Stimulated activated CD4-positive, alpha-beta T cell treated with anti-CD3 and anti-CD28 coated beads, Interleukin-4, amount 100 ng/mL, for 1 hour (primary cell): ENCODE data around the gene OR2G6.
"Not testable (repeated sequence)": the region's sequence is repeated elsewhere in the genome, so short reads cannot be mapped to it uniquely, and the experiment has no call there.

ENCODE experiments used
- DNase-seq: peaks from one replicate; pipeline ENCODE4 v3.0.0-alpha.2; 2020

The OR2G6 gene

GRCh38 chr1:248507773-248508172, at the start of gene OR2G6:
TSS of gene OR2G6 (plus strand) at chr1:248508073. CDS start at chr1:248521647, 13,574 bp downstream.
- not testable (repeated sequence) for DNase-seq

DNA sequence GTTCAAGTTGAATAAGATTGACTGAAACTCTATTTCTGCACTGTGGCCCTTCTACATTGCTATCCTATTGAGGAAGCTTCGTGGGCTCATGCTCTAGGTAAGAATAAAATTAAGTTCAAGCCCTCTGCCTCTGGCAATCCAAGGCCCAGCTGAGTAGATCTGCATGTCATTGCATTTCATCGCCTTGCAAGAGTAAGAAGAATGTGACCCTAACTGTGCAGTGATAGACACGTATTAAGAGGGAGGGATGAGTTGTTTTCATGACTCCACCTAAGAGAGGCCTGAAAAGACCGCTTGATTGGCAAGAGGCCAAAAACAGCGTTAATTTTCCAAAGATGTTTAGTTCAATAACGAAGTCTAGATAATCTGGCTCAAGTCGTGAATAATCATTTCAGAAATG, 48.8 kb upstream of the OR2G6 start:
- not testable (repeated sequence) for DNase-seq

DNA sequence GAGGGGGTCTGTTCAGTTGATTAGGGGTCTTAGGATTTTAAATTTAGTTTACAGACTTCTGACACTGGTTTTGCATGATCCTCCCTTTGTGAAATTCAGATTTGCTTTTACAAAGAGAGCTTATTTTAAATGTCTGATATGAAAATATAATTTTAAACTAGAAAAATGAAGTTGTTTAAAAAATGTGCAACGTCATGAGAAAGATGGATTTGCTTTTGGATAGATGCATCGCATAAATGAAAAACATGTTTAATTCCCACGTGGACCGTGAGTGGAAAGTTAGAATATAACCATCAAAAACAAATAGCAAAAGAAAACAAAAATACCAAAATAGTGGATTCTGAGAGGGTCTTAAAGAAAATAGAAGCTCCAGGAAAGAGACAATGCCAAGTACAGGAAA, 36.7 kb upstream of the OR2G6 start:
- no peak for DNase-seq

- not testable (repeated sequence) for DNase-seq
These were observed 35.8 kb upstream of the OR2G6 start for GRCh38 chr1:248472111-248472510.

DNA sequence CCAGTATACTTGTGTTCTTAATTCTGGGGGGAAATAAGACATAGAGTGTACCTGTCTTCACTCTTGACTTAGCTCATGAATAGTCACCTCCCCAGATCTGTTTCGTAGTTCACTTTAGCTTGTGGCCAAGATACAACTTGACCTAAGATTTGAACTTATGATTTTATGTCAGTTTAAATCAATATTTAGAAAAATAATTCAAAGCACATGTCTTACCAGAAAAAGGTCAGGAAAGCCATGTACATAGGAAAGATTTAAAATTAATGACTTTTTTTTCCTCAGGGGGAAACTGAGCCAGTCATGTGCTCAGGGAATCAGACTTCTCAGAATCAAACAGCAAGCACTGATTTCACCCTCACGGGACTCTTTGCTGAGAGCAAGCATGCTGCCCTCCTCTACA, 34.8 kb upstream of the OR2G6 start, which contains the start of gene OR2T3:
Gene OR2T3 (plus strand): TSS at position 301 of the 400 bp plus-strand sequence. CDS start 0 bp downstream, at position 301.
- DNase-seq: not testable (repeated sequence)

GRCh38 chr1:248475660-248476059, 32.2 kb upstream of the OR2G6 start:
- not testable (repeated sequence) for DNase-seq

- DNase-seq: not testable (repeated sequence)
These were observed 25.9 kb upstream of the OR2G6 start for GRCh38 chr1:248481686-248482579.

DNA sequence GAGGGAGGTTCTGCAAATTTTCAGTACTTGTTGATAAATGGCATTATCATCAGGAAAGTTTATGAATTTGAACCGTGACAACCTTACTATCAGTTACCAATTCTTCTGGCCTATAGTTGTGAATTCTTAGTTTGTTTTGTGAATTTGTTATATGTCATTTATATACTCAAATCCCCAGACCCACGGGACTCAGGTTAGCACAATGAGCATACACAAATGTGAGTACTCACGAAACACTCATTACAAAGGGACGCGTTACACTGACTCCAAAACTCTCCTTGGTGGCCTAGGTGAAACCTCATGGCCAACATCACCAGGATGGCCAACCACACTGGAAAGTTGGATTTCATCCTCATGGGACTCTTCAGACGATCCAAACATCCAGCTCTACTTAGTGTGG, 19.6 kb upstream of the OR2G6 start, which contains the start of gene OR2T5:
Gene OR2T5 (plus strand): TSS at position 301 of the 400 bp plus-strand sequence. CDS start 0 bp downstream, at position 301.
- DNase-seq: not testable (repeated sequence)

- DNase-seq: not testable (repeated sequence)
These were observed 11.2 kb upstream of the OR2G6 start for GRCh38 chr1:248496661-248497060.

DNA sequence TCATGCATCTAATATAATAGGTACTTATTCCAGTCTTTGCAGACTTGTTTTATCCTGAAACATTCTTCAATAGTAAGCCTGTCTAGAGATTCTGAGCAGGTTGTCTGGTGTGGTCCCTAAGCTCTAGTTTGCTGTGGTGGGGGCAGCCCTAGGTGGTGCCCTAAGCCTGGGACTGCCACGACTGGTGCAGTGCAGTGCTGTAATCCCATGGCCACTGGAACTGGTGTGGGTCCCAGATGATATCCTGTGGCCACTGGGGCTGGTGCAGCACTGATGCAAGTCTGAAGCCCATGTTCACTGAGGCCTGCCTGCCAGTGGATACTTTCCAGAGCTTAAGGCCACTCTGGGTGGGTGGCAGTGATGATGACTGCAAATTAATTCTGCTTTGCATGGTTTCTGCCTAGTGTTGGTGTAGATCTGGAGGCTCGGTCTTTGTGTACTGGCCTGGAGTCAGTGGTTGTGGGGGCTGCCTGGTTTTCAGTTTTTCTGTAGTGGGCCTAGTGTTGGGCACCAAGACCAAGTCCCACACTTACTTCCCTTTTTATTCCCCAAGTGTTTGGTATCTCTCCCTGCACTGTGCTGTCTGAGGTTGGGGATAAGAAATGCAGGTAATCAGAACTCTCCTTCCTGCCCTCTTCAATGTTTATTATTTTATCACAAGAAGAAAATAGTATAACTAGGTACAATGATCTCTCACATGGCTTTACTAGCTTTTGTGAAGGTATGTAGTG, 7.4 kb upstream of the OR2G6 start:
- not testable (repeated sequence) for DNase-seq

DNA sequence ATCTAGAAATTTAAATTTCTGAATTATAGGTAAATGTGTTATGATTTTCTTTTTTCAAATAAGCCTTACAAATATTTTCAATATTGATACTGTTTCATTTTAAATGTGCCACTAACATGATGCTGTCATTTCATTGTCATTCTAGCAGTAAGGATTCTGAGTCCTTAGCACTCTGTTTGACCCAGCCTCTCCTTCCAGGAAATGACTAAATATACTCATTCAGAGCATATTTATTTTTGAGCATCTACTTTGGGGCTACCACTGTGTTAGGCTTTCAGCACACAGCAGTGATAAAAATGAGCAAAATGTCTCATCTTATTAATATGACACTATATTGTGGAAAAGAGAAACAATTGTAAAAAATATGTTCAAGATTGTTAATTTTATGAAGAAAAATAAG, 2.3 kb downstream of the OR2G6 start:
- DNase-seq: not testable (repeated sequence)

DNA sequence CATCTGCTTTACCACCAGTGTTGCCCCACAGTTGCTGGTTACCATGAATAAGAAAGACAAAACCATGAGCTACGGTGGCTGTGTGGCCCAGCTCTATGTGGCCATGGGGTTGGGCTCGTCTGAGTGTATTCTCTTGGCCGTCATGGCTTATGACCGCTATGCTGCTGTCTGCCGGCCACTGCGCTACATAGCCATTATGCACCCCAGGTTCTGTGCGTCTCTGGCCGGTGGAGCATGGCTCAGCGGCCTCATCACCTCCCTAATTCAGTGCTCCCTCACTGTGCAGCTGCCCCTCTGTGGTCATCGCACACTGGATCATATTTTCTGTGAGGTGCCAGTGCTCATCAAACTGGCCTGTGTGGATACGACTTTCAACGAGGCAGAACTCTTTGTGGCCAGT, 14.0 kb downstream of the OR2G6 start:
- no peak for DNase-seq

GRCh38 chr1:248537449-248537848, 29.6 kb downstream of the OR2G6 start:
- DNase-seq: not testable (repeated sequence)

DNA sequence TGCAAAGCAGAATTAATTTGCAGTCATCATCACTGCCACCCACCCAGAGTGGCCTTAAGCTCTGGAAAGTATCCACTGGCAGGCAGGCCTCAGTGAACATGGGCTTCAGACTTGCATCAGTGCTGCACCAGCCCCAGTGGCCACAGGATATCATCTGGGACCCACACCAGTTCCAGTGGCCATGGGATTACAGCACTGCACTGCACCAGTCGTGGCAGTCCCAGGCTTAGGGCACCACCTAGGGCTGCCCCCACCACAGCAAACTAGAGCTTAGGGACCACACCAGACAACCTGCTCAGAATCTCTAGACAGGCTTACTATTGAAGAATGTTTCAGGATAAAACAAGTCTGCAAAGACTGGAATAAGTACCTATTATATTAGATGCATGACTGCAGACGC, 39.5 kb downstream of the OR2G6 start:
- not testable (repeated sequence) for DNase-seq

DNA sequence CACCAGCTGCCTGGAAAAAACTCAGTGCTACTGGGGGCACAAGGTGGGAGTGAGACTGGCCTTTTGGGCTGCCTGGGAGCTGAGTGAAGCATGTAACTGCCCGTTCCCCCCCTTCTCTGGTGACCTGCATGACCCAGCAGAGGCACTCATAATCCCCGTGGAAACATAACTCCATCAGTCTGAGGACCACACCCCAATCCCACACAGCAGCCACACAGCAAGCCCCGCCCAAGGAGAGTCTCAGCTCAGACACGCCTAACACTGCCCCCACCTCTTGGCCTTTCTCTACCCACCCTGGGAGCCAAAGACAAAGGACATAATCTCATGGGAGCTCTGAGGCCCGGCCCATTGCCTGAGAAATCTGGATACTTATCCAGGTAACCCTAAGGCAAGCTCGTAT, 43.2 kb downstream of the OR2G6 start:
- not testable (repeated sequence) for DNase-seq

DNA sequence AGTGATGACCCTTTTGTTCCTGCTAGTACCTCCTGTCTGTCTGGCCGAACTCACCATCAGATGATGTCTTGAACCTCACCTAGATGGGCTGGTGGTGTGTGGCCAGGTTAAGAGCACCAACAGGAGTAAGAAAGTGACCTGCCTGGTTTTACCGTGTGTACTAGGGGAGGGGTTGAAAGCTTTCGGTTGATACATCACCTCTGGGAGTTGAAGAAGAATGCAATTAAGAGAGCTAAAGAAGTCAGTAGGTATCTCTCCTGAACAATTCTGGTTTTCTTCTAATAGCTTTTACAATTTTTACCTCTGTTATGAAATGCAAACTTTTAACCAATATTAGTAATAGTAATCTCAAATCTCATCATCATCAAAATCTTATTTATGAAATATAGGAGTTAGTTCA, 54.8 kb downstream of the OR2G6 start, which contains the start of gene OR2T29:
Gene OR2T29 (minus strand): TSS at position 101 of the 400 bp plus-strand sequence. CDS start 3,281 bp downstream, outside the sequence.
- not testable (repeated sequence) for DNase-seq

- DNase-seq: not testable (repeated sequence)
These were observed 57.9 kb downstream of the OR2G6 start for GRCh38 chr1:248565530-248566373.

DNA sequence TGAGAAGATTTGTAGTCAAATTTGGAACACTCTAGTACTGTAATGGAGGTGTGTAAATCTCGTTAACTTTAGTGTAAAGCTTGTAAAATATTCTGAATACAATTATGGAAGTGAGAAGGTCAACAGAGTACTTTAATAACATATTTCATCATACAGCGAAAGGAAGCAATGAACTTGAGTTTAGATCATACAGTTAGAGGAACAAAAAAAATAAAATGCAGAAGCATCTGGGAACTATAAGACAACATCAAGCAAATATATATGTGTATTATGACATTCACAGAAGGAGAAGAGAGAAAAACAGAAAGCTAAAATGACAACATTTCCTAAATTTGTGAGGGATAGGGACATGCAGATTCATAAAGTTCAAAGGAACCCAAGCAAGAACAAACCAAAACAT, 61.2 kb downstream of the OR2G6 start:
- not testable (repeated sequence) for DNase-seq

DNA sequence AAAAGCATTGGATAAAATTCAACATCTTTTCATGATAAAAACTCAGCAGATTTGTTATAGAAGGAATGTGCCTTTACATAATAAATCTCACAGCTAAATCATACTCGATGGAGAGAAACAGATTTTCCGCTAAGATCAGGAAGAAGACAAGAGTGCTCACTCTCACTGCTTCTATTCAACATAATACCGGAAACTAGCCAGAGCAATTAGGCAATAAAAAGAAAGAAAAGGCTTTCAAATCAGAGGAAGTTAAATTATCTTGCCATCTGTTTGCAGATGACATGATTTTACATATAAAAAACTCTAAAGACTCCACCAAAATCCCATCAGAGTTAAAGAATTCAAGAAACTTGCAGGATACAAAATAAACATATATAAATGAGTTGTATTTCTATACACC, 62.9 kb downstream of the OR2G6 start:
- DNase-seq: not testable (repeated sequence)

DNA sequence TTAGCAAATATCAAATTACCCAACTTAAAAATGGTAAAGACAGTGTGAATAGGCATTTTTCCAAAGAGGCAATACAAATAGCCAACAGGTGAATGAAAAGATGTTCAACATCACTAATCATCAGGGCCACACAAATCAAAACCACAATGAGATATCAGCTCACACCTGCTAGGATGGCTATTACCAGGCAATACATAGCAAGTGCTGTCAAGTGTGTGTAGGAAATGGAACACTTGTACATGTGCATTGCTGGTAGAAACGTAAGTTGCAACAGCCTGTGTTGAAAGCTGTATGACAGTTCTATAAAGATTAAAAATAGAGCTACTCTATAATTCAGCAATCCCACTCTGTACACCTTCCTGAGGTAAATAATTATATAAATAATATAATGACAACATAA, 64.2 kb downstream of the OR2G6 start:
- DNase-seq: not testable (repeated sequence)

DNA sequence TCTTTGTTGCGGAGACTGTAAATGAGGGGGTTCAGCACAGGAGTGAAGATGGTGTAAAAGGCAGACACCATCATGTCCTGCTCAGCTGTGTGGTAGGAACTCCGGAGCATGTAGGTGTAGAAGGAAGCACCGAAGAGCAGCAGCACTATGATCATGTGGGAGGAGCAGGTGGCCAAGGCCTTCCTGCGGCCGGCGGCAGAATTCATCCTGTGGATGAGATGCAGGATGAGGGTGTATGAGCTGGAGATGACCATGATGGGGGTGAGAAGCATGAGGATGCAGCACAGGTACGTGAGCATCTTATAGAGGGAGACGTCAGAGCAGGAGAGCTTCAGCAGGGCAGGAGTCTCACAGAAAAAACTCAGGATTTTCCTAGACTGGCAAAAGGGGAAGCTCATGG, 66.0 kb downstream of the OR2G6 start:
- not testable (repeated sequence) for DNase-seq

- not testable (repeated sequence) for DNase-seq
These were observed 66.8 kb downstream of the OR2G6 start, which contains the start of gene OR2T34 for GRCh38 chr1:248574657-248575056. TSS of gene OR2T34 (minus strand) at chr1:248574757. CDS start at chr1:248574757, 0 bp downstream.
